HG02678 (cell line): ENCODE results near the gene RTN4RL1.

Experiments used
- ATAC-seq: cut with Tn5 transposase; IDR thresholded peaks from one replicate; pipeline ENCODE4 v1.9.1; 2021; ENCODE audit warnings: mild to moderate bottlenecking, moderate library complexity; ENCODE audit not compliant: unreplicated experiment

RTN4RL1 gene

DNA sequence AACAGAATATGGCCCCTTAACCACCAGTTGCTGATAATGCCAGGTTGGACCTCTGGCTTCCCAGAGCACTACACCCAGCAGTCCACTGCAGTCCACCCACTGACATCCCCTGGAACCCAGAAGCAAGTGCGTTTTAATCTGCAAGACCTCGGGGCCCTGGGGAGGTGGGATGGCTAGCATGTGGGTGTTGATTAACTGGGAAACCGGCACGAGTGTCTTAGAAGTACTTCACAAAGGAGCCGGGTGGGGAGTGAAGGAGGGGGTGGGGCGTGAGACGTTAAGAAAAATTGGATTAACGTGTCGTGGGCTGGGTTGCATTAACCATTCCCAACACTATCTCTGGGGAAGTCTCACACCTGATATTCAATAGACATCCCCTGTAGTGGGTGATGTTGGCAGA, 23.7 kb upstream of the RTN4RL1 start:
- ATAC-seq: no peak

DNA sequence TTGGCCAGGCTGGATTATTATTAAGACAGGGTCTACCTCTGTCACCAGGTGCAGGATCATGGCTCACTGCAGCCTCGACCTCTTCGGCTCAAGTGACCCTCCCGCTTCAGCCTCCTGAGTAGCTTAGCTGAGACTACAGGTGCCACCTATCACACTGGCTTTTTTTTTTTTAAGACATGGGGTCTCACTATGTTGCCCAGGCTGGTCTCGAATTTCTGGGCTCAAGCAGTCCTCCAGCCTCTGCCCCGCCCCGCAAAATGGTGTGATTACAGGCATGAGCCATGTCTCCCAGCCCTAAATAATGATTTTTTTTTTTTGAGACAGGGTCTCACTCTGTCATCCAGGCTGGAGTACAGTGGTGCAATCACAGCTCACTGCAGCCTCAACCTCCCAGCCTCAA, 22.5 kb upstream of the RTN4RL1 start:
- no peak for ATAC-seq

DNA sequence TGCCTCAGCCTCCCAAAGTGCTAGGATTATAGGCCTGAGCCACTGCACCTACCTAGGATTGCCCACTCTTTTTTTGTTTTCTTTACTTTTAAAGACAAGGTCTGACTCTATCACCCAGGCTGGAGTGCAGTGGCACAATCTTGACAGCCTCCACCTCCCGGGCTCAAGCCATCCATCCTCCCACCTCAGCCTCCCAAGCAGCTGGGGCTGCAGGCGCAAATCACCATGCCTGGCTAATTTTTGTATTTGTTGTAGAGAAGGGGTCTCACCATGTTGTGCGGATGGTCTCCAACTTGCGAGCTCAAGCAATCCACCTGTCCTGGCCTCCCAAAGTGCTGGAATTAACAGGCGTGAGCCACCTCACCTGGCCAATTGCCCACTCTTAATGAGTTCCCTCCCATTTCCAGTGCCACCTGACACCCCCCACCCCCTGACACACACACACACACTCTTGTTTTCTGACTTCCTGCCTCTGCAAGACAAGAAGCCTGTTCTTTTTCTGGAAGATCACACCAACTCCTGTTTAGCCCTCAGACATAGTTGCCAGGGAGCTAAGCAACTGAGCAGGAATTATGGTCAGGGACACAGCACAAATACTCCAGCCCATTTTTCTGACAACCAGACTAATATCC, 19.2 kb upstream of the RTN4RL1 start:
- no peak for ATAC-seq

DNA sequence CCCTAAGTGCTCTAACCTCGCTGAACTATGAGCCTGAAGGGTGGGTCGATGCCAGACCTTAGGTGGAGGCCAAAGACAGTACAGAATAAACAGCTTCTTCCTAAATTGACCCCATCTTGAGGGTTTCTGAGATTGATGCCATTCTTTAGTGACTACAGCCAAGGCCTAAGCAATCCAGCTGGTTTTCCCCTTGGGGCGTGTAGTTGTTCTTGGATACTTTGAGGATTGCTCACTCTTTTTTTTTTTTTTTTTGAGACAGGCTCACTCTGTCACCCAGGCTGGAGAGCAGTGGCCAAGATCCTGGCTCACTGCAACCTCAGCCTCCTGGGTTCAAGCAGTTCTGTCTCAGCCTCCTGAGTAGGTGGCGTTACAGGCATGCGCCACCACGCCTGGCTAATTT, 18.7 kb upstream of the RTN4RL1 start:
- ATAC-seq: no peak

DNA sequence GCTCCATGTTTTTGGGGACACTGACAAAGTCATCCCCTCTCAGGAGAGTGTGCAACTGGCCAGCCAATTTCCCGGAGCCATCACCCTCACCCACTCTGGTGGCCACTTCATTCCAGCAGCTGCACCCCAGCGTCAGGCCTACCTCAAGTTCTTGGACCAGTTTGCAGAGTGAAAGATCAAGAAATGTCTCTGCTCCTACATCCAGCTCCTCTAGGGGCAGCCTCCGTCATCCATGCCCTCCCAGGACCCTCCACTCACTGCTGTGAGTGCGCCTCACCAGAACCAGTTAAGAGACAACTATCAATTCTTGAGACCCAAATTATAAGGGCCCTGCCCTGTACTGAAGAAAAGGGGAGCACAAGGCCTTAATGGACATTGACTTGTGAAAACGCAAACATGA, 17.8 kb upstream of the RTN4RL1 start:
- ATAC-seq: no peak

DNA sequence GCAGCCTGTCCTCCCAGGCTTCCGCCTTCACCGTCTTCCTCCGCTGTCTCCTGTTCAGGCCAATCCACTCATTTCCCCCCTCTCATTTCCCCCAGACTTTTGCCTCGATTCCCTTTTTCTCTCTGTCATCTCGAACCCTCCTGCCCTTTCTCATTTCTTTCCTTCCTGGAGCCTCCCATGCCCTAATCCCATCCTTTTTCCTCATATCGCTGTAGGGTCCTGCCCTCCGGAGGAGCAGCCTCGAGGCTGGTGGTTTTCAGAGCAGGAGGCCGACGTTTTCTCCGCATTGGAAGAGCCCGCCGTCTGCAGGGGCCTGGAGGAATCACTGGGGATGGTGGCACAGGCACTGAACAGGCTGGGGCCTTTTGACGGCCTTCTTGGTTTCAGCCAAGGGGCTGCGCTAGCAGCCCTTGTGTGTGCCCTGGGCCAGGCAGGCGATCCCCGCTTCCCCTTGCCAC, 17.3 kb upstream of the RTN4RL1 start:
- no peak for ATAC-seq

DNA sequence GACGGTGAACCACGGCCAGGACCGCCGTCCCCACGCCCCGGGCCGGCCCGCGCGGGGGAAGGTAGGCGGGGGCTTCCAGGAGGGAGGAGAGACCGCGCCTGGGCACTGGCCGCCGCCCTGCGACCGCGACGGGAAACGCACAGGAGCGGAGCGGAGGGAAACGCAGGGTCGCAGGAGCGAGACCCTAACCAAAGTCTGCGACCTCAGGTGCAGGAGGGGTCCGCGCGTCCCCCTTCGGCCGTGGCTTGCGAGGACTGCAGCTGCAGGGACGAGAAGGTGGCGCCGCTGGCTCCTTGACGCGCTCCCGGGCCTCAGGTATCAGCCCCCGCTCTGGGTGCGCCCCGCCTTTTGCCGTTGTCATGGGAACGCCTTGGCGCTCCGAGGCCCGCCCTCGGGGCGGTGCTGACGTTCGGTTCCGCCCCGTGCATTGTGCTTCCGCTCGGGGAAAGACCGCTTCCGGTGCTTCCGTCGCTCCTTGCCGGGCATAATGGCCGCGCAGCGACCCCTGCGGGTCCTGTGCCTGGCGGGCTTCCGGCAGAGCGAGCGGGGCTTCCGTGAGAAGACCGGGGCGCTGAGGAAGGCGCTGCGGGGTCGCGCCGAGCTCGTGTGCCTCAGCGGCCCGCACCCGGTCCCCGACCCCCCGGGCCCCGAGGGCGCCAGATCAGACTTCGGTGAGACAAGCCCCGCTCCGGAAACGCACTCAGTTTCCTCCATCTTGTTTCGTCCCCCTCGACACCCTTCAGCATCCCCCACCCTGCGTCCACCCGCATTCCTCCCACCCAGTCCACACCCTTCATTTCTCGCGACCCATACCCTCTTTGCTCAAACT, 16.6 kb upstream of the RTN4RL1 start, which contains the start of gene OVCA2:
OVCA2 (plus strand) TSS at position 462 of the 829 bp plus-strand sequence; CDS start at position 488, 26 bp downstream.
- ATAC-seq: peak; percentile 92

DNA sequence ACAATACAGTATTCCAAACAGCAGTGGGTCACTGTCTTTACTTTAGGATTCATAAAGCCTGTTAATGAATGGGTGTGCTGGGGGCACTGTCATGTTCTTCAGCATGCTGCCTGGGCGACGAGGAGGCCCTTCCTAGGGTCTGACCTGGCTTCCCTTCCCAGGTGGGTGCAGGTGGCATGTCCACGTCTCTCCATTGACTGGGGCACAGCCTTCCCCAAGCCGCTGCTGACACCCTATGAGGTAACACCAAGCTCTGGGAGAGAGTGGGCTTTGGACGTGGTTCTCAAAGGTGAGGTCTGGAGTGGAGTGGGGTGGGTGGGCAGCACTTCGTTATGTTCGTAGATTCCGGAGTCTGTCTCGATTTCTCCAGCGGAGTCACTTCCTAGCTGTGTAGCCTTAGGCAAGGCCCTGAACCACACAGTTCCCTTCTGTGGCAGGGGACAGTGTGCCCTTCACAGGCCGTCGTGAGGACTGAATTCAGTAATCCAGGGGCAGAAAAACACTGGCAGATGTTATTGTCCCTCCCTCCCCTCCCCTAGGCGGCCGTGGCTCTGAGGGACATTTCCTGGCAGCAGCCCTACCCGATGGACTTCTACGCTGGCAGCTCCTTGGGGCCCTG, 15.9 kb upstream of the RTN4RL1 start:
- no peak for ATAC-seq

DNA sequence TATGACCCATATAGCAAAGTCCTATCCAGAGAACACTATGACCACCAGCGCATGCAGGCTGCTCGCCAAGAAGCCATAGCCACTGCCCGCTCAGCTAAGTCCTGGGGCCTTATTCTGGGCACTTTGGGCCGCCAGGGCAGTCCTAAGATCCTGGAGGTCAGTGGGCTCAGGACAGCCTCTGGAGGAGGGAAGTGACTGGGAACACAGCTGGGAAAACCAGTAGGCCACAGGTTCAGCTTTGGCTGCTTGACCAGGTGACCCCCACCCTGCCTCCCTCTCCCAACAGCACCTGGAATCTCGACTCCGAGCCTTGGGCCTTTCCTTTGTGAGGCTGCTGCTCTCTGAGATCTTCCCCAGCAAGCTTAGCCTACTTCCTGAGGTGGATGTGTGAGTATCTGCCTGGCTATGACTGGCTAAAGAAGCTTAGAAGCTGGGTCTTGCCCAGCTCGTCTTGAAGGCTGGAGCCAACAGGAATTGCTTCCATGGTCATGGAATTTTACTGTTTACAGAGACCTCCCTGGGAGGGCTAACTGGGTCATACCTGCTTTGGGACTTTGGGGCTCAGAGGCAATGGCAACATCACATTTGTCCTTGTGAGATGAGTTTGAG, 15.2 kb upstream of the RTN4RL1 start:
- ATAC-seq: no peak

DNA sequence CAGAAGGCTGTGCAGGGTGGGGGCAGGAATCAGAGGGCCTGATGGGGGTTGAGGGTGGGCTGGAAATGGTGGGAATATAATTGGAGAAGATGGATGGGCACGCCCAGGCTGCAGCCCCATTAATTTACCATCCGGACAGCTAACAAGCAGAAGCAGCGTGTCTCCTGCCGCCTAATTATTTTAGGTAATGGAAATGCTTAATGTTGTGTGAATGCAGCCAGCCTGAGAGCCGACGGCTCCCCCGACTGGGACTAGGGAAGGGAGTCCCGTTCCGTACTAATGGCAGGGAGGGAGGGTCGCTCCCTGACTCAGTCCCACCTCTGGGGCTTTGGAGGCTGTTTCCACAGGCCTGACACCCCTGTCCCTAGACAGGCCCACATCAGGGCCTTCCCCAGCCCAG, 12.0 kb upstream of the RTN4RL1 start:
- ATAC-seq: no peak

DNA sequence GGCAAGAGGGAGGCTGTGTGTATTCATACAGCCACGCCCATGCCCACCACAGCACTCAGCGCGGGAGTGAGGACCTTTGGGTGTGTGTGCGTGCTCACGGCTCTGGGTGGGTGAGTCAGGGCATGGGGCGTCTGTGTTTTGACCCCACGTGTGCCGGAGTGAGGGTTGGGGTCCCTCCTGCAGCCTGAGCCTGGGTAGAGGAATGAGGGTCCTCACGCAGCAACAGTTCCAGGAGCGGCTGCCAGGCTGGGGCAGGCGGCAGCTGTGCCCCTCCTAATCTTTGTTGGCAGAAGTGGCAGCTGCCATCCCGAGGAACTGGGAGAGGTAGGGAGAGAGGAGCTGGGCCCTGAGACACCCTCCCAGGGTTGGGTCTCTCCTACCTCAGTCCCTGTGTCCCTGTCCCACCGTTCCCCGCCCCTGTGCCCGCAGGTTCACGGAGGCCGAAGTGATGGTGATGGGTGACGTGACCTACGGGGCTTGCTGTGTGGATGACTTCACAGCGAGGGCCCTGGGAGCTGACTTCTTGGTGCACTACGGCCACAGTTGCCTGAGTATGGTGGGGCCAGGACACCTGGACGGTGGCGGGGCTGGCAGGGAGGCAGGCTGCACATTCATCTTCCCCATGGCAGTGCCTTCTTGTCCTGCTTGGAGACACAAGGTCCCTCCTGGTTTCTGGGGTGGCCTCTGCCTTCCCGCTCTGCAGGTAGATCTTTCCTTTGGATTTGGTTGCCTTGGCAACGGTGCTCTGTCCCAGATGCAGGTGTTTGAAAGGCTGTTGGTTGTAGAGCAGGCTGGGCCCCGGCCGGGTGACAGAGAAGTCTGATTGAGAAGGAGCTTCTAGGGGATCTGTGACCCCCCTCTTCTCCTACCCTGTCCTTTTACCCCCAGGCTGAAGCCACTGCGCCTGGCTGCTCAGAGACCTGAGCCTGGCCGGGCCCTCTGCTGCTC, 10.7 kb upstream of the RTN4RL1 start:
- ATAC-seq: no peak

DNA sequence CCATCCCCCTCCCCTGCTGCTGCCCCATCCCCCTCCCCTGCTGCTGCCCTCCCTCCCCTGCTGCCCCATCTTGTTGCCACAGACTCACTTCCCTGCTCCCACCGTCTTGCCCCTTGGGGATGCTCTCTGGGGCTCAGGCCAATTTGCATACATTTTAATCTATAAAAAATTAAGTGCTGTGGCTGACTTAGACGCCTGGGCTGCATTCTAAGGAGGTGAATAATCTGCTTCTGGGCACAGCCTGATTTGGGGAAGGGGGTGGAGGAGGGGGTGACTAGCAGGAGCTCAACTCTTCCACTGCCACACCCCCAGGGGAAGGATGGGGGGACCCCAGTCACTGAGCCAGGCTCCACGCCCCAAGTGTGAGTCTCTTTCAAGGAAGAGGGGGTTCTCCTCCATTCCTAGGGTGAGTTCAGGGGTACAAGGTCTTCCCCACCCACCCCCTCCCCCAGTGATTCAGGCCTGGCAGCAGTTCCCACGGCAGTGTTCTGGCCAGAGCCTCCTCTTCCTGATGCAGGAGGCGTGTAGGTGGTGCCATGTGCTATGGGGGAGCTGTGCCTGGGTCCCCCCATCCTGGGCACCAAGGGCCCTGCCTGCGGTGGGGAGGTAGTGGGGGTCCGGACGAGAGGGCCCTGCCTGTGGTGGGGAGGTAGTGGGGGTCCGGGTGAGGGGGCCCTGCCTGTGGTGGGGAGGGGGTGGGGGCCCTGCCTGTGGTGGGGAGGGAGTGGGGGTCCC, 9.8 kb upstream of the RTN4RL1 start:
- ATAC-seq: no peak

DNA sequence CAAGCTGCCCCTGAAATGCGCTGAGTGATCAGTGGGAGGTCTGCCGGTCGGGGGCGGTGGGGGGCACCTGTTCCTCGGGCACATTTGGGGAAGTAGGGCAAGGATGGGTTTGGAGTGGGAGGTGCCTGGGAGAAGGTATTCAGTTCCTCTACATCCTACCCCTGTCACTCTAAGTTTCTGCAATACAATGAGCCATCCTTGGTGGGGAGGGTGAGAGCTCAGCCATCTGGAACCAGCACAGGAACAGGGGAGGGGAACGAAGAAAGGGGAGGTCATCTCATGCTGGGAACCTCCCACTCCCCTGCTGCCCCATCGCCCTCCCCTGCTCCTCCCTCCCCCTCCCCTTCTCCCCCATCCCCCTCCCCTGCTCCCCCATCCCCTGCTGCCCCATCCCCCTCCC, 9.0 kb upstream of the RTN4RL1 start:
- no peak for ATAC-seq

DNA sequence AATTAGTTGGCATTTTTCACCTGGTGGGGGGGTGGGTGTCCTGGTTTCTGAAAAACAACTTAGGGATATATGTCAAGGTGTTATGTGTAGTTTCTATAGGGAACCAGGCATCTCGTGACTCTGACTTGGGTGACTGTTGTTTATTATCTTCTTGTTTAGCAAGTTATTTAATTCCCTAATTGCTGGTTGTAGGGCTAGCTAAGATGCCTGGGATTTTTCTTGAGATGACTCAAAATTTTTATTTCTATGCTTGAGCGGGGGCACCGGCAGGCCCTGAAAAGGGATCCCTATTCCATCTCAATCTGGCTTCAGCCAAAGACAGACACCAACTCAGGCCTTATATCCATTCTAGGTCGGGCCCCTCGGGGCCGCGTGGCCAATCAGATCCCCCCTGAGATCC, 8.0 kb upstream of the RTN4RL1 start:
- no peak for ATAC-seq

DNA sequence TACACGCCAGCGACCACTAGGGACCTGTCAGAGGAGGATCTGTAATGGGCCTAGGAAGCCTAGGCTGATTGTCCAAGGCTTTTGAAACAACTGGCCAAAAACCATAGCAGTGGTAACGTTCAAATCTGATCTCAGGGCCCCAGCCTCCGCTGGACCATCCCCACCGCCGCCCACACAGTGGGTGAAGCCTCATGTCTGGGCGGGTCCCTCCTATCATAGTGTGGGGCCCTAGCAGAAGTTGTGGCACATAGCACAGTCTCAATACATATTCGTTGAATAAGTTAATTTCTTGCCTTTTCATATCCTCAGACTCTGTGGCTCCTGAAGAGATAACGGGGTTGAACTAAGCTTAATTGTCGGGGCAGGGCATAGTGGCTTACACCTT, 5.6 kb upstream of the RTN4RL1 start:
- ATAC-seq: peak; percentile 3

DNA sequence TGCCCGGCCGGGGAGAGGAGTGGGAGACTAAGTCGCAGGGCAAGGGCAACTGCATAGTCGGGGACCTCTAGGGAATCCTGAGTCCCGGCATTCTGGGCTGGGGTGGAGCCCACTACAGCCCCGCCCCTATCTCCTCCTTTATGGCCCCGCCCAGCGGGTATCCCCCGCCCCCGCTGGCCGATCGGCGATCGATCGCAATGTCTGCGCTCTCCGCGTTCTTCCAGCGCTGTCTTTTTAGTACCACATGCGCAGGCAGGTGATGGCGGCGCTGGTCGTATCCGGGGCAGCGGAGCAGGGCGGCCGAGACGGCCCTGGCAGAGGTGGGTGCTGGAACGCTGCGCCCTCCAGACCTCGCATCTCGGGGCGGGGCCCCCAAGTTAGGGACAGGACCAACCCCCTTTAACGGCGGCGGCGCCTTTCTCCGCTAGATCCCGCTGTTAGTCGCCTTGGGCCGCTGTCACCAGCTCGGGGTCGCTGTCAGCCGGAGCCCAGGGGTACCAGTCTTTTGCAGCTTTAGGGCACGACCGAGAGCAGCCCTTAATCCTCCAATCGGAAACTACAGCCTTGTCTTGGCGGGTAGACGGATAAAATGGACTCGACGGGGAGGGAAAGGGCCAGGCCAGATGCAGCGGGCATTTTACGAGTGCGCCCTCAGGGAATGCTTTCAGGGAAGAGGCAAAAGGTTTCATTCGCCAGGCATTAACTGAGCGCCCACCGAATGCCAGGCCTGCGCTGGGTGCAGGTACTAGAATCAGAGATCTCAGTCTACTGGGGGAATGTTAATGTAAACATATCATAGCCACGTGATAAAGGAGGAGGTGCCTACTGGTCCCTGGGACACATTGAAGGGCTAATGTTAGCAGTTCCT, 5.0 kb upstream of the RTN4RL1 start, which contains the start of gene DPH1:
DPH1 (plus strand) TSS at position 243 of the 868 bp plus-strand sequence; CDS start at position 260, 17 bp downstream.
- ATAC-seq: peak; percentile 79

DNA sequence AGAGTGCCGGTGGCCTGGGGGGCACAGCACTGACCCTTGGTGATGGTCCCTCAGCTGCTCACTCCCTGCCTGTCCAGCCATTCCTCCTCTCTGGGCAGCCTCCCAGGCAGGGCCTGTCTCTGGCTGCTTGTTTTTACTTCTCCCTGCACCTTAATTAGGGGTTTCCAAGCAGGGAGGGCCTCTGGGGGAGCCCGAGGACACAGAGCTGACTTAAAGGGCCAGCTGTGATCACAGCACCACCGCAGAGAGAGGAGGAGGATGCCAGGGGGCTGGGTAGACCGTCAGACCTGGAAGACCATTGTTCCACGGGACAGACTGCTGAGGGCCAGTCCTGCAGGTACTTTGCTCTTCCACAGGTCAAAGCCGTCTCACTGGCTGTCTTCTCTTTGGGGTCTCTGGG, 3.6 kb upstream of the RTN4RL1 start:
- no peak for ATAC-seq

DNA sequence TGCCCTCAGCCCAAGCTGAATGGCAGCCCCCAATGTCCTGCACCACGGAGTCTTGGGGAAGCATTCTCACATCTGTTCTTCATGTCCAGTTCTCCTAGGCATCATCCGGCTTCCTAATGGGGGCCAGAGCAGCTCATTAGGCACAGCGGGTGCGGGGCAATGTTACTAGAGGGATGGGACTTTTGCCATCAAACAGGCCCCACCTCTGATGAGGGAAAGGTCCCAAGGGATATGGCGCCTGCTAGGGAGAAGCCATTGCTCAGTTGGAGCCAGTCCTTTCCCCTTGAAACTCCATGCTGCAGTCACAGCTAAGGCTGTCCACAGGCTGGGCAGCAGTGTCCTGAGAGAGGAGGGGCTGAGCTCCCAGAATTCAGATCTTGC, 3.1 kb upstream of the RTN4RL1 start:
- no peak for ATAC-seq
